T47D (cell line): ENCODE data around the gene KCNB1.

Experiments used
- DNase-seq, 2 experiments: peaks; one replicate each; pipeline versions ENCODE4 v3.0.0 to v3.0.0-alpha.2; 2011 to 2012; ENCODE audit warnings: low read depth in 1 of 2, low spot score in 1 of 2
- JUND ChIP-seq: IDR thresholded peaks from 2 replicates; pipeline ENCODE4 v1.6.1; 2012; ENCODE audit warnings: low read depth
- in situ Hi-C: cut with HindIII; loops from 2 replicates; pipeline ENCODE4 v1.10.0; 2016; ENCODE audit warnings: low sequenced_read_pairs, low pct_unique_long_range_greater_than_20kb

KCNB1 gene

DNA sequence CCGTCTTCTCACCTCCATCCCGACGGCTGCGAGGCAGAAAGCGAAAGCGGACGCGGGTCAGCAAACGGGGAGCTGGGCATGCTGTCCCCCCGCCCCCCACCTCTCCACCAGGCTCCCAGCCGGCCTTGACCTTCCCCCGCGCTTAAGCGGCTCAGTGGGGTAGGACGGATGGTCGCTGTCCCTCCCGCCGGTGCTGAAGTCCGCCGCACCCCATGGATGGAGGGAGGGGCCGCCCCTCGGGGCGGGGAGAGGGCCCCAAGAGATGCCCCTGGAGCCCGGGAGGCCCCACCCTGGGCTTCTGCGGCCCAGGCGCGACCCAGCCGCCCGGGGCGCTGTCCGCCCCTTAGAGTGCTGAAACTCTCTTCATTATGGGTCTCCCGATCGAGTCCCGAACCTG lies at the start of gene KCNB1:
KCNB1 (minus strand) TSS at position 48 of the 397 bp plus-strand sequence. CDS start 188 bp downstream, outside the sequence.
- TF ChIP-seq JUND = no peak
- in situ Hi-C loops = no loop called here
- peak; percentile 73 to 79 for DNase-seq

DNA sequence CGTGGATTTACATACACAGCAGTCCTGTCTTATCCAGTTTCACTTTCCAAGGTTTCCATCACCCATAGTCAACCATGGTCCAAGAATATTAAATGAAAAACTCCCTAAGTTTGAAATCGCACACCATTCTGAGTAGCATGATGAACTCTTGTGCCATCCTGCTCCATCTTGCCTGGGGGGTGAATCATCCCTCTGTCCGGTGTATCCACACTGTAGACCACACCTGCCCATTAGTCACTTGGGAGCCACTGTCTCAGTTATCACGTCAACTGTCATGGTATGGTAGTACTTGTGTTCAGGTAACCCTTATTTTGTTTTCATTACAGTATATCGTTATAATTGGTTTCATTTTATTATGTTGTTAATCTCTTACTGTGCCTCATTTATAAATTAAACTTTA lies 47.0 kb upstream of the KCNB1 start:
- TF ChIP-seq JUND = no peak
- DNase-seq = no peak
- in situ Hi-C loops = no loop called here

DNA sequence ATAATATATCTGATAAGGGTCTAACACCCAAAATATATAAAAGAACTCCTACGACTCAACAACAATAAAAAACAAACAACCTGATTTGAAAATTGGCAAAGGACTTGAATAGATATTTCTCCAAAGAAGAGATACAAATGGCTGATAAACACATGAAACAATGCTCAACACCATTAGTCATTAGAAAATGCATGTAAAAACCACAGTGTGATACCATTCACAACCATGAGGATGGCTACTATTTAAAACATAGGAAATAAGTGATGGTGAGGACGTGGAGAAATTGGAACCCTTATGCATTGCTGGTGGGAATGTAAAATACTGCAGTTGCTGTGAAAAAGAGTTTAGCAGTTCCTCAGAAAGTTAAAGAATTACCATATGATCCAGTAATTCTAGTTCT lies 44.1 kb upstream of the KCNB1 start:
- TF ChIP-seq JUND = no peak
- no peak for DNase-seq
- in situ Hi-C loops = no loop called here

DNA sequence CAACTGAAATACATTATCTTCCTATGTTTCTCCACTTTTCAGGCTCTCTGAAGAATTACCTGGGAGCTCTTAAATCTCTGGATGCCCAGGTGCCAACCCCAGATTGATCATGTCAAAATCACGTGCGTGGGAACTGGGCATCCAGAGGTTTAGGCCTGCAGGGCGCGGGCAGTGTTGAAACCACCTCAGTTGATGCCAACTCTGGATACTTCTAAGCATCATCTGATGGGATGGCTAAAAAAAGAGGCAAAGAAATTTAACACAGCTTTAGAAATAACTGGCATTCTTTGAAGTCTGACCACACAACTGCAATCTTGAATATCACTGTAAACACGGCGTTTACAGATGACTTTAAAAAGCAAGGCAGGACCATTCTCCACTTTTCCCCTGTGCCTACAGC lies 43.6 kb upstream of the KCNB1 start:
- DNase-seq = no peak
- no peak for TF ChIP-seq JUND
- in situ Hi-C loops = no loop called here

DNA sequence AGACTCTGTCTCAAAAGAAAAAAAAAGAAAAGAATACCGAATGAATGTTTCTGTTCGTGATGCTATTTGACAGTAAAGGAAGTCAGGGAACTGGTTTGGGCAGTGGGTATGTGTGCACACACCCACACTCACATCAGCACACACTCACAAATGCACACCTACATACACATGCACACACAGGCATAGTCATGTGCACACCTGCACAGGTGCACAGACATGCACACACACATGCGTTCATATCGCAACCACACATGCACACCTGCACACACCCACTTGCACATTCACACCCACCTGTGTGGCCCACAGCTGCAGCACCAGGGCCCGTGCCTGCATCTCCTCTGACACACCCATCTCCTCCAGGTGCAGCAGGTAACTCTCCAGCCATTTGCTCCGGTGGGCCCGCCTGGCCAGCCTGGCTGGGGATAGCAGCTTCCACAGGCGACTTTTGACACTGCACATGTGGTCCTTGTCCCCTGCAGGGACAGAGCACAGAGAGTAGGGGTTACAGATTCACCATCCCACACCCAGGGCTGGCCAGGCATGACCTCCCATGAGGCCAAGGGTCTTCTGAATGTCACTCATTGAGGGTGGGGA lies 41.4 kb upstream of the KCNB1 start:
- in situ Hi-C loops = no loop called here
- no peak for DNase-seq

DNA sequence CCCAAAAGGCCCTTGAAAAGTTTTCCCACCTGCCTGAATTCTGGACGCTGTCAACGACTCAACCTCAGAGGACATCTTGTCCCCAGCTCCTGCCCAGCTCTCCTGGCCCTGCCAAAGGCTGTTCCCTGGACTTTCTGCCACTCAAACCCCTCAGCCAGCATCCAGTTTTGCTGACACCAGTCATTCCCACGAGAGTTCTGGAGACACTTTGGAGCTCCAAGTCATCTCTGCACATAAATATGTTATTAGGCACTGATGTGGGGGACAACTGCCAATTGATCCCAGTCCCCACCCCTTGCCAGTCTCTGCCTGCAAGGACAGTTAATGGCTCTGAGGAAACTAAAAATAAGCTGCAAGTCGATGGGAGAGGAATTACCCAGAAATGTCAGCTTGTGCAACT lies 38.9 kb upstream of the KCNB1 start:
- TF ChIP-seq JUND = no peak
- DNase-seq = no peak
- in situ Hi-C loops = no loop called here

More for the DNA sequence above, 41.4 kb upstream of the KCNB1 start:
- no peak for TF ChIP-seq JUND

DNA sequence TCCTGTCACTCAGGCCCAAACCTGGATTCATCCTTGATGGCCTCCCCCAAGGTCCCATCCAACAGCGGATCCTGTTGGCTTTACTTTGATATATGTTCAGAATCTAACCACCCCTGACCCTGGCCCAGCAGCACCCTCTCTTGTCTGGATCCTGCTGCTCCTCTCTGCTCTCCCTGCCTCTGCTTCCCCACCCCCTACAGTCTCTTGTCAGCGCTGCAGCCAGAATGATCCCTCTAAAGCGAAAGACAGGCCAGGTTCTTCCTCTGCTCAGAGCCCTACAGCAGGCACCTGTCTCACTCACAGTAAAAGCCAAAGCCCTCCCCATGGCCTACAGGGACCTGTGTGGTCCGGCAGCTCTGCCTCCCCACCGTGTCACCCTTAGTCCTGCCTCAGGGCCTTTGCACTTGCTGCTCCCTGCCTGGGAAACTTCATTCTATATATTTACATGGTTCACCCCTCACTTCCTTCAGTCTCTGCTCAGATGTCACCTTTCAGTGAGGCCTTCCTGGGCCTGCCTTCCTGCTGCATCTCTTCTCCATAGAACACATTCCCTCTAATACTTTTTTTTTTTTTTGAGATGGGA lies 37.4 kb upstream of the KCNB1 start:
- no peak for DNase-seq
- no peak for TF ChIP-seq JUND

DNA sequence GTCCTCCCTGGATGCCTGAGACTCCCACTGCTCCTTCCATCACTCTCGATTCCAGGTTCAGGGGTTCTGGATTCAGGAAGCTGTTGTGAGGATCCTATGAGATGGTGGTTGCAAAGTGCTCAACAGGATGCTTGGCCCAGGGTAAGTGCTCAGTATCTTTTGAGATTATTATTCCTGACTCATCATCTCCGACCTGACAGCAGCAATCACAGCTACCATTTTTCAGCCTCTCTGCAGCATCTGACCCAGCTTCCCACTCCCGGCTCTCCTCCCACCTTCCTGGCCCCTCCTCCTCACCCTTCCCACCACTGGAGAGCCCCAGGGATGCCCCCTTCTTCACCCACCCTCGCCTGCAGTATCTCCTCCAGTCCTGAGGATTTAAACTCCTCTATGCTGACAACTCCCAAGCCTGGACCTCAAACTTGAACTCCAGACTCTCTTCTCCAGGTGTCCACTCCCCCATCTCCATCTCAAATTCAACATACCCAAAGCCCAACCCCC lies 36.8 kb upstream of the KCNB1 start:
- in situ Hi-C loops = no loop called here
- TF ChIP-seq JUND = no peak
- DNase-seq = no peak

More for the DNA sequence above, 37.4 kb upstream of the KCNB1 start:
- in situ Hi-C loops = no loop called here

DNA sequence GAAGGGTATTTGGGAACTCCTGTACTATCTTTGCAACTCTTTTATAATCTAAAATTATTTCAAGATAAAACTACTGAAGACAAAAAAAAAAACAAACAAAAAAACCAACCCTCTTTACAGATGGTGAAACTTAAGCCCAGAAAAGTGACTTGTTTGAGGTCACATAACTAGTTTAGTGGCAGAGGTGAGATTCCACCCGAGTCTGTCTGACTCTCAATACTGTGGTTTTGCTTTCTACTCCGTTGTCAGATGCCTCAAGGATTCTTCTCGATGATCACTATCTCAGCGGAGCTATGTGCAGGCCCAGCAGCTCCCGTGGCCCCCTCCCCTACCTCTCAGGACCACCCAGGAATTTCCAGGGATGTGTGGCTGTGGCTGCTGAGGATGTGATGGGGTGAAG lies 36.1 kb upstream of the KCNB1 start:
- no peak for TF ChIP-seq JUND
- DNase-seq = no peak
- in situ Hi-C loops = no loop called here

DNA sequence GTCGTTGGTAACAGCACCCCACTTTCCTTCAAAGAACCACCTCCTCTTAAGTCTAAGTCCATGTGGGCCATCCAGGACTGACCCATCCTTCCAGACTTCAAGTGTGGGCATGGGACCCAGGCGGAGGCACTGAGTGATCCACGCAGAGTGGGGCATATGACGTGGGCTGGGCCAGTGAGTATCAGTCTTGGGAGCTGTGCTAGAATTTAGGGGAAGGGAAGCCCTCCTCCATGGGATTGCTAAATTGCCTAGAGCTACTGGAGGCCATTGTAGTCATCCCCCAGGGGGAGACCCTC lies 35.3 kb upstream of the KCNB1 start:
- no peak for DNase-seq
- in situ Hi-C loops = no loop called here
- TF ChIP-seq JUND = no peak

DNA sequence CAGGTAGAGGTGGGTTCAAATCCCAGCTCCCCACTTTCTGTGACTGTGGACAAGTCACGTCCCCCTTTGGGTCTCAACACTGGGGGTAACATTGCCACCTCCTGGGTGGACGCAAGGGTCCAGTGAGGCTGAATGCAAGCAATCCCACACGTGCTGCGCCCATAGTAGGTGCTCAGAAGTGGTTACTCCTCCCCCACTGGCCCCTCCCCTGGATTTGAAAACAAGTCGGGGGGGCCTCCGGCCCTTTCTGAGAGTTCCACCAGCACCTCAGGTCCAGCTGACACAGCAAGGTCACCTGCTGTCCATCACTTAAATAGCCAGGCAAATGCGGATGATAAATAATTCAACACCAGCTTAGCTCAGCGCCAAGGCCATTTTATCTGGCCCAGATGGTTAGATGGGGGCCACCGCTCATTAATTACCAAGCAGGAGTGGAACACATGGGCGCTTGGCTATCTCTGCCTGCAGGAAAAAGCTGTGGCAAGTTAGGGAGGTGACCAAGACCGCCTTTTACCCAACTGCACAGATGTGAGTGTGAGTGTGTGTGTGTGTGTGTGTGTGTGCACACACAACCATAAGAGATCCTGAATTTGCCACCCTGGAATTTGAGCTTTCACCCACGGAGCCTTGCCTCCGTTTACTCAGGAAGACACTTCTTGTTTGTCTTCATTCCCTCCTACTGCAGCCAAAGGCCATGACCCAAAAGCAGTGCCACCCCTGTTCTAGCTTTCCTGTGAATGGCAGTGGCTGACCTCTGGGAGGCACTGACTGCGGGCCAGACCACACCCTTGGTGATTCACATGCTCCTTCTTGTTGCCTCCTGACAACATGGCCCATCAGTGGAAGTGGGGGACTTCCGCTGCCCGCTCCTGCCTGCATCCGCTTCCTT lies 34.7 kb upstream of the KCNB1 start:
- no peak for TF ChIP-seq JUND
- no peak for DNase-seq
- in situ Hi-C loops = no loop called here

DNA sequence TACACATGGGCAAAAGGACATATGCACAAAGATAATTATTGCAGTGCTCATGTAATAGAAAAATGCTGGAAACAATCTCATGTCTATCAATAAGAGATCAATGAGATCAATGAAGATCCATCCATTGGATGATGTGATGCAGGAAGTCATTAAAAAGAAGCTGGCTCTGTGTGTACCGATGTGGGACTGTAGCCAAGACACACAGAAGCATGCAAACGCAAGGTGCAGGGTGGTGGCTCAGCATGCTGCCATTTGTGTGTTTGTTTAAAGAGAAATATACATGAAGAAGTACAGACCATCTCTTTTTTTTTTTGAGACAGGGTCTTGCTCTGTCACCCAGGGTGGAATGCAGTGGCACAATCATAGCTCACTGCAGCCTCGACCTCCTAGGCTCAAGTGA lies 33.1 kb upstream of the KCNB1 start:
- TF ChIP-seq JUND = no peak
- DNase-seq = peak in 1 of 2 experiments; percentile 62
- in situ Hi-C loops = no loop called here

DNA sequence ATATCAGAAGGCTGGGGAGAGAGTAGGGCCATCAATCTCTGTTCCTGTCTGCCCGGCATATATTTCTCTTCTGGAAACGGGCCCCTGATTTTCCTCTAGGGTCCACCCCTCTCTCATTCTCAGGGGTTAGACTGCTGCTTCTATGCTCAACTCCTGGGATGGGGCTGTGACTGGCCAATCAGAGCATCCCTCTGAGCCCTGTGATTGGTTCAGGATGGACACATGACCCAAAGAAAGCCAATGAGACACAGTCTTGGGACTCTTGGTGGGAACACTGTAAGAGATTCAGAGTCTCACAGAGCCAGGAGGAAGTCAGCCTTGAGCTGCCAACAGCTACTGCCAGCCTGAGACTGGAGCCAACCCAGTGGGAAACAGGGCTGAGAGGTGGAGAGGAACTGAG lies 31.0 kb upstream of the KCNB1 start:
- in situ Hi-C loops = no loop called here
- no peak for DNase-seq
- TF ChIP-seq JUND = no peak

DNA sequence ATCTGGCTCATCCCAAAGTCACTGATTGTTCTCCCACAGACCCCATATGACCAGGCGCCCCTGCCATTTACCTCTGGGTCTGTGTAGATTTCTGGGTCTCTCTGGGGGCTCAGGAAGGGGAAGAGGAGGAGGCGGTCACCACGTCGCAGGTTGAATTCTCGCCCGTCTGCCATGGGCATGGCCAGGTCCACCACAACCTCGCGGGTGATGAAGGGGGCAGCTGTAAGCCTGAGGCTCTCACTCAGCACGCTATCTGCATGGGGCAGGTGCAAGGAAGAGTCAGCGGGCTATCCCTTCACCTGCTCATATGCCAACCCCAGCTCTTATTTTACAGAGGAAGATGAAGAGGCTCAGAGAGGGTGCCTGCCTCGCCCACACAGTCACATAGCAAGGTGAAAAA lies 30.5 kb upstream of the KCNB1 start:
- in situ Hi-C loops = no loop called here
- TF ChIP-seq JUND = no peak
- no peak for DNase-seq
